H1 (cell line): ENCODE data around the gene MPZL3.

Source experiments
- EGR1 ChIP-seq: IDR thresholded peaks from 2 replicates; pipeline ENCODE4 v1.6.1; 2011; ENCODE audit warnings: low read depth, low read length, borderline replicate concordance
- EZH2 ChIP-seq: fragments of 200-600 bp; sonication (generic); IDR thresholded peaks from 2 replicates; pipeline ENCODE4 v1.7.1; 2012; ENCODE audit warnings: low read depth, mild to moderate bottlenecking, moderate library complexity, low read length, inconsistent platforms; ENCODE audit not compliant: severe bottlenecking
- POLR2A ChIP-seq, 2 experiments: IDR thresholded peaks; 1 replicate in 1 of 2; 2 replicates in 1 of 2; pipeline ENCODE4 v1.6.1; 2011; ENCODE audit warnings: low read depth in 2 of 2, low read length in 2 of 2, mild to moderate bottlenecking in 2 of 2; ENCODE audit errors: control extremely low read depth in 1 of 2
- POLR2AphosphoS5 ChIP-seq: IDR thresholded peaks from 2 replicates; pipeline ENCODE4 v1.6.1; 2011; ENCODE audit warnings: low read depth, low read length
- RFX5 ChIP-seq: IDR thresholded peaks from 2 replicates; pipeline ENCODE4 v1.6.1; 2011; ENCODE audit warnings: low read depth, low read length, improper control_type of control experiment, borderline replicate concordance
- SP2 ChIP-seq: IDR thresholded peaks from 2 replicates; pipeline ENCODE4 v1.6.1; 2012; ENCODE audit warnings: mild to moderate bottlenecking, low read length, inconsistent platforms
- SRF ChIP-seq: IDR thresholded peaks from 2 replicates; pipeline ENCODE4 v1.6.1; 2011; ENCODE audit warnings: mild to moderate bottlenecking, low read depth, low read length, moderate library complexity
- TF ChIP-seq, protein P1 (sequence below), 3 experiments: IDR thresholded peaks; 1 replicate in 2 of 3; 2 replicates in 1 of 3; pipeline versions ENCODE4 v1.5.1 to v1.6.1; 2011; ENCODE audit warnings: low read length in 3 of 3, mild to moderate bottlenecking in 3 of 3, inconsistent platforms in 2 of 3, low read depth in 1 of 3, moderate library complexity in 1 of 3; ENCODE audit not compliant: insufficient read depth in 1 of 3; ENCODE audit errors: control extremely low read depth in 1 of 3
- TF ChIP-seq, protein P2 (sequence below): IDR thresholded peaks from 2 replicates; pipeline ENCODE4 v1.6.1; 2011; ENCODE audit warnings: low read length, improper control_type of control experiment

GRCh38 chr11:118211006-118211405 lies 41.2 kb downstream of the MPZL3 start:
- TF ChIP-seq, protein P1, sequence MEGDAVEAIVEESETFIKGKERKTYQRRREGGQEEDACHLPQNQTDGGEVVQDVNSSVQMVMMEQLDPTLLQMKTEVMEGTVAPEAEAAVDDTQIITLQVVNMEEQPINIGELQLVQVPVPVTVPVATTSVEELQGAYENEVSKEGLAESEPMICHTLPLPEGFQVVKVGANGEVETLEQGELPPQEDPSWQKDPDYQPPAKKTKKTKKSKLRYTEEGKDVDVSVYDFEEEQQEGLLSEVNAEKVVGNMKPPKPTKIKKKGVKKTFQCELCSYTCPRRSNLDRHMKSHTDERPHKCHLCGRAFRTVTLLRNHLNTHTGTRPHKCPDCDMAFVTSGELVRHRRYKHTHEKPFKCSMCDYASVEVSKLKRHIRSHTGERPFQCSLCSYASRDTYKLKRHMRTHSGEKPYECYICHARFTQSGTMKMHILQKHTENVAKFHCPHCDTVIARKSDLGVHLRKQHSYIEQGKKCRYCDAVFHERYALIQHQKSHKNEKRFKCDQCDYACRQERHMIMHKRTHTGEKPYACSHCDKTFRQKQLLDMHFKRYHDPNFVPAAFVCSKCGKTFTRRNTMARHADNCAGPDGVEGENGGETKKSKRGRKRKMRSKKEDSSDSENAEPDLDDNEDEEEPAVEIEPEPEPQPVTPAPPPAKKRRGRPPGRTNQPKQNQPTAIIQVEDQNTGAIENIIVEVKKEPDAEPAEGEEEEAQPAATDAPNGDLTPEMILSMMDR (IDR thresholded peaks at IDR 0.05; ENCODE audit: control extremely low read depth in 1 of 3, insufficient read depth in 1 of 3, low read depth in 1 of 3, low read length in 3 of 3) = no peak
- TF ChIP-seq POLR2AphosphoS5 = no peak
- TF ChIP-seq EZH2 = no peak
- TF ChIP-seq, protein P2, sequence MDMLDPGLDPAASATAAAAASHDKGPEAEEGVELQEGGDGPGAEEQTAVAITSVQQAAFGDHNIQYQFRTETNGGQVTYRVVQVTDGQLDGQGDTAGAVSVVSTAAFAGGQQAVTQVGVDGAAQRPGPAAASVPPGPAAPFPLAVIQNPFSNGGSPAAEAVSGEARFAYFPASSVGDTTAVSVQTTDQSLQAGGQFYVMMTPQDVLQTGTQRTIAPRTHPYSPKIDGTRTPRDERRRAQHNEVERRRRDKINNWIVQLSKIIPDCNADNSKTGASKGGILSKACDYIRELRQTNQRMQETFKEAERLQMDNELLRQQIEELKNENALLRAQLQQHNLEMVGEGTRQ = no peak
- no peak for TF ChIP-seq SP2
- TF ChIP-seq SRF = no peak
- TF ChIP-seq POLR2A (IDR thresholded peaks at IDR 0.05; ENCODE audit: control extremely low read depth in 1 of 2, low read depth in 2 of 2, low read length in 2 of 2) = no peak
- no peak for TF ChIP-seq EGR1
- TF ChIP-seq RFX5 = no peak
